A549 (cell line): ENCODE measurements around the gene ARL11.

ENCODE experiments used
- CEBPB ChIP-seq, 2 experiments: fragments of >200 bp in 1 of 2; sonication (Bioruptor Twin) in 1 of 2; formaldehyde crosslinking in 1 of 2; IDR thresholded peaks; 2 replicates each; pipeline ENCODE4 v1.6.1; 2012 to 2016
- EP300 ChIP-seq, 2 experiments: fragments of >200 bp; sonication (Bioruptor Twin); formaldehyde crosslinking; IDR thresholded peaks; 2 replicates in 1 of 2; 3 replicates in 1 of 2; pipeline ENCODE4 v1.6.1; 2016 to 2017
- TF ChIP-seq, protein P1 (sequence below): fragments of 200-600 bp; sonication (generic); IDR thresholded peaks from 2 replicates; pipeline ENCODE4 v1.6.1; 2016; ENCODE audit warnings: antibody characterized with exemption, mild to moderate bottlenecking, moderate library complexity
- TF ChIP-seq, protein P2 (sequence below): fragments of 450-650 bp; IDR thresholded peaks from 2 replicates; pipeline ENCODE4 v1.6.1; 2014; ENCODE audit warnings: antibody characterized with exemption

DNA sequence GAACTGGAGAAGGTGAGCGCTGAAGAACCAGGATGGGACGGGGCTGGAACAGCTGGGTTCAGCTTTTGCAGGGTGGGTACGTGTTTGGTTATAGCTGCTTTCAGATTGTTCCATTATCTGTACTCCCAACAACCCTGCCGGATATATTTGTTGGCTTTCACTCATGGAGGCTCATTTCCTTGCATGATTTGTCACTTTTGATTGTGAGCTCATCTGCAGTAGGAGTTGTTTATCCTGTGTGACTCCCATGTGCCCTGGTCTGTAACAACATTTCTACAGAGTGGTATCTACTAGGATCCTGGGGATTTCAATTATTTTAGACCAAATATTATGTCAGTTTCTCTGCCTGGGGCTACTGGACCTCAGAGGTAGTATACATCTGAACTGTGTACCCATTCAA lies 5.4 kb downstream of the ARL11 start:
- no peak for TF ChIP-seq EP300 (IDR thresholded peaks at IDR 0.05)
- TF ChIP-seq, protein P1, sequence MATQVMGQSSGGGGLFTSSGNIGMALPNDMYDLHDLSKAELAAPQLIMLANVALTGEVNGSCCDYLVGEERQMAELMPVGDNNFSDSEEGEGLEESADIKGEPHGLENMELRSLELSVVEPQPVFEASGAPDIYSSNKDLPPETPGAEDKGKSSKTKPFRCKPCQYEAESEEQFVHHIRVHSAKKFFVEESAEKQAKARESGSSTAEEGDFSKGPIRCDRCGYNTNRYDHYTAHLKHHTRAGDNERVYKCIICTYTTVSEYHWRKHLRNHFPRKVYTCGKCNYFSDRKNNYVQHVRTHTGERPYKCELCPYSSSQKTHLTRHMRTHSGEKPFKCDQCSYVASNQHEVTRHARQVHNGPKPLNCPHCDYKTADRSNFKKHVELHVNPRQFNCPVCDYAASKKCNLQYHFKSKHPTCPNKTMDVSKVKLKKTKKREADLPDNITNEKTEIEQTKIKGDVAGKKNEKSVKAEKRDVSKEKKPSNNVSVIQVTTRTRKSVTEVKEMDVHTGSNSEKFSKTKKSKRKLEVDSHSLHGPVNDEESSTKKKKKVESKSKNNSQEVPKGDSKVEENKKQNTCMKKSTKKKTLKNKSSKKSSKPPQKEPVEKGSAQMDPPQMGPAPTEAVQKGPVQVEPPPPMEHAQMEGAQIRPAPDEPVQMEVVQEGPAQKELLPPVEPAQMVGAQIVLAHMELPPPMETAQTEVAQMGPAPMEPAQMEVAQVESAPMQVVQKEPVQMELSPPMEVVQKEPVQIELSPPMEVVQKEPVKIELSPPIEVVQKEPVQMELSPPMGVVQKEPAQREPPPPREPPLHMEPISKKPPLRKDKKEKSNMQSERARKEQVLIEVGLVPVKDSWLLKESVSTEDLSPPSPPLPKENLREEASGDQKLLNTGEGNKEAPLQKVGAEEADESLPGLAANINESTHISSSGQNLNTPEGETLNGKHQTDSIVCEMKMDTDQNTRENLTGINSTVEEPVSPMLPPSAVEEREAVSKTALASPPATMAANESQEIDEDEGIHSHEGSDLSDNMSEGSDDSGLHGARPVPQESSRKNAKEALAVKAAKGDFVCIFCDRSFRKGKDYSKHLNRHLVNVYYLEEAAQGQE, result no peak
- no peak for TF ChIP-seq CEBPB (IDR thresholded peaks at IDR 0.05)
- TF ChIP-seq, protein P2, sequence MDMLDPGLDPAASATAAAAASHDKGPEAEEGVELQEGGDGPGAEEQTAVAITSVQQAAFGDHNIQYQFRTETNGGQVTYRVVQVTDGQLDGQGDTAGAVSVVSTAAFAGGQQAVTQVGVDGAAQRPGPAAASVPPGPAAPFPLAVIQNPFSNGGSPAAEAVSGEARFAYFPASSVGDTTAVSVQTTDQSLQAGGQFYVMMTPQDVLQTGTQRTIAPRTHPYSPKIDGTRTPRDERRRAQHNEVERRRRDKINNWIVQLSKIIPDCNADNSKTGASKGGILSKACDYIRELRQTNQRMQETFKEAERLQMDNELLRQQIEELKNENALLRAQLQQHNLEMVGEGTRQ, result no peak
